NCI-H1694 (cell line): ENCODE results near the gene PCSK1.
"Not testable (repeated sequence)": the region's sequence is repeated elsewhere in the genome, so short reads cannot be mapped to it uniquely, and the experiment has no call there.

Experiments
- DNase-seq: peaks from one replicate; lab custom pipeline; 2025; lab: John Stamatoyannopoulos, UW

The PCSK1 gene

GRCh38 chr5:96426831-96427230 lies 6.2 kb downstream of the PCSK1 start:
- DNase-seq: no peak

DNA sequence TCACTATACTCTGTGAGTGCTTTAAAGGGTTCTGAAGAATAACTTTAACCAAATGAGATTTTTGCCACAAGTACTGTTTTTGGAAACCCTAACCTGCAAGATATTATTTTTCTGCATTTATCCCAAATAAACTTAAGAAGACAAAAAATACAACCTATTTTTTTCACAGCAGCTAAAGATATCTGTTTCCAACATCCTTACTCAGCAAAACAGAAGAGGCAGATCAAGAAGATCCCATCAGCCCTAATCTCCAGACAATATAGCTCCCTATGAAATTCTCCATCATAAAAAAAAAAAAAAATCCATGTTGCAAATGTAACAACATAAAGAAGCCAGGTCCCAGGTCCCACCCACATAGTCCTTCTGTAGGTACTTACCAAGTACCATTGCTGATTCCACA lies 7.6 kb downstream of the PCSK1 start:
- DNase-seq: no peak

GRCh38 chr5:96415897-96416296 lies 17.2 kb downstream of the PCSK1 start:
- DNase-seq: no peak

- no peak for DNase-seq
These were observed 20.1 kb downstream of the PCSK1 start for GRCh38 chr5:96412868-96413449.

GRCh38 chr5:96410013-96410412 lies 23.0 kb downstream of the PCSK1 start:
- no peak for DNase-seq

GRCh38 chr5:96408841-96409538 lies 24.1 kb downstream of the PCSK1 start:
- no peak for DNase-seq

DNA sequence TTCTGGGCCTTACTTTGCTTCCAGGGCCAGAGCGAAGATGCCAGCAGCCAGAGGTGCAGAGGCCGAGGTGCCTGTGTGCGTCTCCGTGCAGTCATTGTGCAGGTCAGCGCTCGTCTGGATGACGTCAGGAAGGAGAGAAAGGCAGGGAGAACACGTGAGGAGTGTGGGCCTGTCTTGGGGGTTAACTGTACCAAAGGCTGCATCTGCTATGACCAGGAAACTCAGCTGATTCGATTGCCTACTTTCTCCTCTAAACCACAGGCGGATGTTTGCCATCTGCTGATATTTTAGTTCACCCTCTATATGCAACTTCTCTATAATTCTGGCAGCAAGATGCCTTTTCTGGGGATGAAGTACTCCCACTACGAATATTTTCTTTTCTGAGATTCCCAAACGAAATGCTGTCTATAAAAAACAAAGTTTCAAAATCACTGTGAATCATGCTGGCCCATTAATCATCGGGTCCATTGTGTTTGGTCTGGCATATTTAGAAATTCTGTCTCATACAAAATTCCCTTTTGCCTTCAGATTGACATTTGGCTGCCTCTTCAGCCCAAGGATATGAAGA lies 24.8 kb downstream of the PCSK1 start:
- no peak for DNase-seq

- DNase-seq: no peak
These were observed 25.6 kb downstream of the PCSK1 start for GRCh38 chr5:96407436-96407835.

GRCh38 chr5:96404191-96404867 lies 28.7 kb downstream of the PCSK1 start:
- no peak for DNase-seq

DNA sequence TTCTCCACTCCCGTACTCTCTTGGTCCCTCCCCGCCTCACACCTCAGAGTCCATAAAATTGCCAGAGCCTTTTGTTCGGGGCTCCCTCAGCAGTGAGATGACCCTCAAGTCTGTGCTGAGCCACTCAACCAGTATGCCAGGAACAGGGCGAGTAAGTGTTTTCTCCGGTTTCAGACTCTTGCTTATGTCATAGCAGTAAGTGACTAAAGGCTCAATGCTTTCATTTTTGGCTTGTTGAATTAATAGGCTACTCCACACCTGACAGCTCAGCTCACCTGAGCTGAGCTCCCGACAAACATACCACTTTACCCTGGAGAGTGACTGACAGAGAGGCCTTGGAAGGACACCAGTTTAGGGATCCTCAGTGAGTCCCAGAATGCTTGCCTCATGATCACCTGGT lies 30.5 kb downstream of the PCSK1 start:
- no peak for DNase-seq

DNA sequence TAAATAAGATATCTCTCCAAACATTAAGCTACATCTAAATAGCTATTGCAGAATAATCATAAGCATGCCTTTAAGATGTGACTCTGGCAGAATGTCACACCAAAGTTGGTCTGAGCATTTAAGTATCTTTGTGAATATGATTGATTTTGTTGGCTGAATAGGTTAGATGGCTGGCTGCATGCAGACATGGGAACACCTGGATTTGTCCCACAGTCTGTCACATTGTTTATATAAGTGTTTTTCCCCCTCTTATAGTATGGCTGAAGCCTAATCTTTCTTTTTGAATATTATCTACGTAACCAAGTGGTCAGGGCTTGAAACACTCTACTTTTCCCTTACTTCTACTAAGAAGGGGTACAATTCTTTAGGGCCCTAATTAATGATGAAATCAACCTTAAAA lies 36.2 kb downstream of the PCSK1 start:
- DNase-seq: no peak

DNA sequence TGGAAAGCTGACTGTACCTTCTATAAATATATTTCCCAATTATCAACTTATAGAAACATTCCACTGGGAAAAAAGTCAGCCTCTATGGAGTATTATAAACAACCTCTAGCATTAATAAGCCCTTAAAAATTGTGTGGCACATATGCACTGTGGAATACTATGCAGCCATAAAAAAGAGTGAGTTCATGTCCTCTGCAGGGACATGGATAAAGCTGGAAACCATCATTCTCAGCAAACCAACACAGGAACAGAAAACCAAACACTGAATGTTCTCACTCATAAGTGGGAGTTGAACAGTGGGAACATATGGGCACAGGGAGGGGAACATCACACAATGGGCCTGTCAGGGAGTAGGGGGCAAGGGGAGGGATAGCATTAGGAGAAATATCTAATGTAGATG lies 37.8 kb downstream of the PCSK1 start:
- DNase-seq: not testable (repeated sequence)

DNA sequence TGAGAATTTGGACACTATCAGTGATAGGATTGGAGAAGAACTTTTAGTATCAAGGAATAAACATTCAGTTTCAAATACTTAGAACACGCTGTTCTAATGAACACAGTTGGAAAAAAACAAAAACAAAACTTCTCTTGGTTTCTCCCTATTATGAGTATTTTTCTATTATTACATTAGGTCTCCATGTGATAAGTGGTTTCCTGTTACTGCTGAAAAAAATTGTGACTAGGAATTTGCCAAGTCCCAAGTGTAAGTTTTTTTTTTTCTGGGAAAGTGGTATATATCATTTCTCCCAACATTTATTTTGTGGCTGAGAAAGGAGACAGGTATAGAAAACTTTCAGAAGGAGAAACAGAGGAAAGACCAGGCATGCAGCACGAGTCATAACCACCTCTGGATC lies 41.1 kb downstream of the PCSK1 start:
- DNase-seq: no peak

DNA sequence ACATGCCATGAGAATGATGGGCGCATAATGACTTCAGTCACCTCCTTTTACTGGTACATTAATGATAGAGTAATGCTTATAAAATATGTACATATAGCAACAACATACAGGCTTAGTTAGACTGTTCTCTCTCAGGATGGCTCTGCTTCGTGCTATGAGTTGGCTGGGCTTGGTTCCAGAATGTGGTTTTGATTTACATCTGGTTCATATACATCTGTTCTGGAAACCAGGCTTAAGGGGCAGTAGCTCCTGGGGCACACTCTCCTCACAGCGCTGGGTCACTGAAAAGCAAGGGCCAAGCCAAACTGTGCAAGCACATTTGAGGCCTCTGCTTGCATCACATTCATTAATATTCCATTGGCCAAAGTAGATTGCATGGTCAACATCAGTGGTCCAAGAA lies 44.9 kb downstream of the PCSK1 start:
- DNase-seq: no peak

GRCh38 chr5:96387616-96388015 lies 45.4 kb downstream of the PCSK1 start:
- DNase-seq: no peak

GRCh38 chr5:96385538-96385937 lies 47.5 kb downstream of the PCSK1 start:
- no peak for DNase-seq

GRCh38 chr5:96384353-96384752 lies 48.7 kb downstream of the PCSK1 start:
- DNase-seq: no peak

- DNase-seq: peak; percentile 3
These were observed 51.5 kb downstream of the PCSK1 start for GRCh38 chr5:96381526-96381925.

- DNase-seq: no peak
These were observed 53.2 kb downstream of the PCSK1 start for GRCh38 chr5:96379896-96380295.

DNA sequence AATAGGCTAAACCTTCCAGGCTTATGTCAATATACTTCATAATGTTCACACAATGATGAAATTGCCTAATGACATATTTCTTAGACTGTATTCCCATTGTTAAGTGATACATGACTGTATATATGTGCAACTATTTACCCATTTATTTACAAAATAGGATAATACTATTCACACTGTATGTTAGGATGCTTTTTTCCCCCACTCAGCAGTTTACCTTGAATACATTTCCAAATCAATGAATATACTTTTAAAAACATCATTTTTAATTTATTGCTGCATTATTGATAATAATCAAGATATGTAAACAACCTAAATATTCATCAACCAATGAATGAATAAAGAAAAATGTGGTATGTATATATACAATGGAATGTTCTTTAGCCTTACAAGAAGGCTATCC lies 55.5 kb downstream of the PCSK1 start:
- no peak for DNase-seq

DNA sequence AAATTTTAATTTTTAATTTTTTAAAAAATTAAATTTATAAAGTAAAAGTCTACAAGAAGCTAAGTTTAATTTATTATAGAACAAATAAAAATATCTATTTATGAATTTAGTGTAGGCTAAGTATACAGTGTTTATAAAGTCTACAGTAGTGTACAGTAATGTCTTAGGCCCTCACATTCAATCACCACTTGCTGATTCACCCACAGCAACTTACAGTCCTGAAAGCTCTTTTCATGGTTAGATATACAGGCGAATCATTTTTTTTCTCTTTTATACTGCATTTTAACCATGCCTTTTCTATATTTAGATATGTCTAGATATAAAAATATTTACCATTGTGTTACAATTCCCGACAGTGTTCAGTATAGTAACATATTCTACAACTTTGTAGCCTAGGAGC lies 55.9 kb downstream of the PCSK1 start:
- no peak for DNase-seq

DNA sequence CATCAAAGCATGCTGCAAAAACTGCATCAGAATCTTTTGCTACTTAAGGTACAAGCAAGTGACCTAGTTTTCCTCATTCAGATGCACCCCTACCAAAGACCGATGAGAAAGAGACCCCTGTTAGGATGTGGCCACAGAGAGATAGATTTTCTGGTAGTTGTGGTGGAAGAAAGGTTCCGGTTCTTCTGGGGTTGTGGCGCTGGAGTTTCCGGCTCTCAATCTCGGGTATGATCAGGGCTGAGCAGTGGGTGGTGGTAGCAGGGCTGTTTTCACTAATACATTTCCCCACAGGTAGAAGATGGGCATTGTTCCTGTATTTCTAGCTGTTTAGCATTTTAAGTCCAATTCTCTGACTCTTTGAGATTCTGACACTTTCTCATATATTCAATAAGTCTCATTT lies 58.4 kb downstream of the PCSK1 start:
- no peak for DNase-seq

DNA sequence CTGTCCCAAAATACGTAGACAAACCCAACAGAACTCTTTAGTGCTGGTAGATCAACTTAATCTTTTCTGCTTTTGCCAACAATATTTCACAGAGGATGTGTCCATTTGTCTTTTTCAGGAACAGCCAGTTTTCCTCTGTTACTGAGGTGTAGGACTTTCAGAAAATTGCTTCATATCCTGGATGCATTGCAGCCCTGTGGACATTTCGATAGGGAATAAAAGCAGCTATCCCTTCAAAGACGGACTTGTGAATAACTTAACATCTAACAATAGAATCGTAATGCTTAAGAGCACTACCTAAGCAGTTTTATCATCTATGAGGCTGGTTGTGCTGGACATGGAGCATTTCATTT lies 59.7 kb downstream of the PCSK1 start:
- DNase-seq: no peak
